Spleen (tissue), 11 donors: ENCODE data around the gene FSTL4. TPM values are rescaled to one million over a fixed set of nuclear protein-coding genes. Genes with fewer than 3 reads are reported as not detected.

Experiments
- DNase-seq: peaks from one replicate; pipeline ENCODE4 v3.0.0-alpha.2; 2020
- H3K27ac ChIP-seq, 8 donors: fragments of 200-600 bp; sonication (generic) in 7 of 8; 1 replicate in 4 of 8; 2 replicates in 4 of 8; pipeline versions ENCODE4 v1.5.0 to v1.8.0; 2016 to 2021; ENCODE audit warnings: inconsistent platforms in 4 of 8, mild to moderate bottlenecking in 4 of 8, moderate library complexity in 1 of 8
- H3K27me3 ChIP-seq, 7 donors: fragments of 200-600 bp; sonication (generic) in 6 of 7; replicated peaks in 1 of 7; 1 replicate in 4 of 7; 2 replicates in 3 of 7; pipeline versions ENCODE4 v1.5.0 to v1.8.0; 2016 to 2021; ENCODE audit warnings: inconsistent platforms in 3 of 7, mild to moderate bottlenecking in 1 of 7
- H3K36me3 ChIP-seq, 6 donors: fragments of 200-600 bp; sonication (generic) in 5 of 6; 1 replicate in 4 of 6; 2 replicates in 2 of 6; pipeline versions ENCODE4 v1.5.0 to v1.8.0; 2016 to 2021; ENCODE audit warnings: inconsistent platforms in 2 of 6
- H3K4me1 ChIP-seq, 6 donors: fragments of 200-600 bp; sonication (generic) in 5 of 6; 1 replicate in 3 of 6; 2 replicates in 3 of 6; pipeline versions ENCODE4 v1.5.0 to v1.8.0; 2016 to 2021; ENCODE audit warnings: inconsistent platforms in 3 of 6
- H3K4me3 ChIP-seq, 8 donors: fragments of 200-600 bp; sonication (generic) in 7 of 8; 1 replicate in 4 of 8; 2 replicates in 4 of 8; pipeline versions ENCODE4 v1.5.0 to v1.8.0; 2016 to 2021; ENCODE audit warnings: inconsistent platforms in 4 of 8, mild to moderate bottlenecking in 4 of 8, moderate library complexity in 2 of 8
- H3K9me3 ChIP-seq, 8 donors: fragments of 200-600 bp; sonication (generic) in 7 of 8; 1 replicate in 4 of 8; 2 replicates in 4 of 8; pipeline versions ENCODE4 v1.5.0 to v1.8.0; 2016 to 2021; ENCODE audit warnings: inconsistent platforms in 4 of 8
- CTCF ChIP-seq, 11 experiments: fragments of 200-600 bp in 7 of 11; fragments of 450-650 bp in 4 of 11; sonication (generic) in 4 of 11; IDR thresholded peaks in 8 of 11; conservative IDR thresholded peaks in 3 of 11; 1 replicate in 7 of 11; 2 replicates in 4 of 11; pipeline versions ENCODE4 v1.4.0 to v1.8.0; 2016 to 2021; ENCODE audit warnings: antibody characterized with exemption in 11 of 11, inconsistent platforms in 4 of 11, mild to moderate bottlenecking in 1 of 11
- POLR2A ChIP-seq, 3 donors: fragments of 450-650 bp; IDR thresholded peaks; one replicate each; pipeline ENCODE4 v1.5.1; 2017; ENCODE audit warnings: antibody characterized with exemption in 3 of 3, mild to moderate bottlenecking in 1 of 3
- POLR2AphosphoS5 ChIP-seq, 3 donors: sonication (generic); formaldehyde crosslinking; IDR thresholded peaks; one replicate each; pipeline ENCODE4 v1.5.1; 2017; ENCODE audit warnings: antibody characterized with exemption in 3 of 3
- WGBS, 5 donors: extraction: QIAGEN DNeasy Blood & Tissue Kit in 3 of 5; methylation state at CpG; one replicate each; pipeline versions ENCODE4 v1.1.5 to v1.1.7; 2013 to 2018; 5-methylcytosine and 5-hydroxymethylcytosine counted together
- intact Hi-C: fragments of 100-400 bp; cut with DNase I; formaldehyde crosslinking; loops from one replicate; pipeline ENCODE4 v1.15.0; 2023; ENCODE audit warnings: low total_unique reads
- polyA plus RNA-seq, 3 donors: library from polyadenylated mRNA; stranded (reverse); fragments of 200-250 nt; gene quantifications; one replicate each; pipeline ENCODE4 v1.2.1, GENCODE V29; 2013
- total RNA-seq, 7 donors: library from RNA; depleted of rRNA in 3 of 7; stranded (reverse); fragments of >200 nt in 3 of 7; fragmentation: NEBNext Ultra II Directional in 4 of 7; extraction: Animal tissue kit (Norgen Biotek cat#: 25700) in 4 of 7; gene quantifications; one replicate each; pipeline versions ENCODE4 v1.1.0 to v1.2.1, GENCODE V29; 2016 to 2021
- donor health status: healthy with polysubstance abuse.
- donor health status: DM: no; HTN: no; CAD: no; lungs with moderate emphysema.
- donor health status: DM: no; HTN: no; CAD: no.
- donor health status: Bipolar disorder and iron deficiency.
- donor health status: healthy.
- donor health status: DM: no; HTN: no; CAD: no.
- donor health status: DM: yes; HTN: yes; CAD: no.

FSTL4 gene
- total and polyA plus RNA-seq, 10 donors = under 0.01 to 1.0 (median 0.37) TPM; not detected in 4

GRCh38 chr5:133269691-133270090, 342.6 kb downstream of the FSTL4 start:
- Histone ChIP-seq H3K4me3 (no peak overlapping the region), H3K27me3 (peaks cover 0 to 9% (median 0%) of the 10 kb centered on the region in 7 donors), H3K4me1 (no peaks in the 10 kb centered on the region), H3K36me3 (no peaks in the 10 kb centered on the region), H3K9me3 (no peaks in the 10 kb centered on the region), H3K27ac (no peak overlapping the region)
- 80 to 98% (median 88%) methylated on average over 5 of the region's 5 CpGs for WGBS, 5 donors
- intact Hi-C loops = no loop called here
- DNase-seq = no peak
- no peak for TF ChIP-seq POLR2AphosphoS5 (IDR thresholded peaks at IDR 0.05)

GRCh38 chr5:133267601-133268000, 344.7 kb downstream of the FSTL4 start:
- Histone ChIP-seq H3K9me3 (no peaks in the 10 kb centered on the region), H3K27ac (no peak overlapping the region), H3K36me3 (no peaks in the 10 kb centered on the region), H3K4me3 (no peak overlapping the region), H3K27me3 (peaks cover 0 to 9% (median 0%) of the 10 kb centered on the region in 7 donors), H3K4me1 (no peaks in the 10 kb centered on the region)
- DNase-seq = no peak
- TF ChIP-seq CTCF (IDR thresholded peaks at IDR 0.05 in 8 of 11, conservative IDR thresholded peaks at IDR 0.05 in 3 of 11) (no peak), POLR2A (IDR thresholded peaks at IDR 0.05) (no peak)
- 69 to 88% (median 75%) methylated on average over 1 of the region's 1 CpG for WGBS, 5 donors
- intact Hi-C loops = no loop called here

GRCh38 chr5:133266966-133267365, 345.4 kb downstream of the FSTL4 start:
- Histone ChIP-seq H3K27me3 (peaks cover 0 to 9% (median 0%) of the 10 kb centered on the region in 7 donors), H3K36me3 (no peaks in the 10 kb centered on the region), H3K4me1 (no peaks in the 10 kb centered on the region), H3K4me3 (no peak overlapping the region), H3K27ac (no peak overlapping the region), H3K9me3 (no peaks in the 10 kb centered on the region)
- no peak for DNase-seq
- TF ChIP-seq POLR2AphosphoS5 (IDR thresholded peaks at IDR 0.05) = no peak
- no peak for TF ChIP-seq POLR2A (IDR thresholded peaks at IDR 0.05)
- TF ChIP-seq CTCF (IDR thresholded peaks at IDR 0.05 in 8 of 11, conservative IDR thresholded peaks at IDR 0.05 in 3 of 11) = no peak
- intact Hi-C loops = no loop called here
- 81 to 90% (median 85%) methylated on average over 4 of the region's 4 CpGs for WGBS, 5 donors

- TF ChIP-seq CTCF (IDR thresholded peaks at IDR 0.05 in 8 of 11, conservative IDR thresholded peaks at IDR 0.05 in 3 of 11) (no peak), POLR2AphosphoS5 (IDR thresholded peaks at IDR 0.05) (no peak), POLR2A (IDR thresholded peaks at IDR 0.05) (no peak)
Observed at GRCh38 chr5:133266527-133266878, 345.8 kb downstream of the FSTL4 start.

More at GRCh38 chr5:133266527-133266878, 345.8 kb downstream of the FSTL4 start:
- Histone ChIP-seq H3K27me3 (peaks cover 0 to 9% (median 0%) of the 10 kb centered on the region in 7 donors), H3K36me3 (no peaks in the 10 kb centered on the region), H3K9me3 (no peaks in the 10 kb centered on the region), H3K4me3 (no peak overlapping the region), H3K27ac (no peak overlapping the region), H3K4me1 (no peaks in the 10 kb centered on the region)
- WGBS, 5 donors = 63 to 83% (median 78%) methylated on average over 2 of the region's 2 CpGs
- DNase-seq = no peak
- intact Hi-C loops = no loop called here
